Left renal cortex interstitium (tissue), 4 donors: ENCODE data around the gene ATAD5. TPM values are rescaled to one million over a fixed set of nuclear protein-coding genes. Genes with fewer than 3 reads are reported as not detected.
"Not testable (repeated sequence)": the region's sequence is repeated elsewhere in the genome, so short reads cannot be mapped to it uniquely, and the experiment has no call there.

Experiments used
- DNase-seq, 4 donors: peaks; one replicate each; pipeline ENCODE4 v3.0.0-alpha.2; 2013; ENCODE audit warnings: low read depth in 4 of 4, low spot score in 2 of 4, missing footprints in 1 of 4
- polyA plus RNA-seq, 4 donors: library from polyadenylated mRNA; unstranded; fragments of 120-200 nt; gene quantifications; one replicate each; pipeline ENCODE4 v1.2.1, GENCODE V29; 2013; ENCODE audit not compliant: insufficient read length in 4 of 4

ATAD5 gene
- 10 to 100 TPM in 1 of 4 donors, 1 to 10 TPM in 3; 5.4 to 10.1 (median 7.3) TPM for polyA plus RNA-seq

GRCh38 chr17:30831663-30832437 is at the start of gene ATAD5:
ATAD5 (plus strand) TSS chr17:30831966; CDS start chr17:30832348, 382 bp downstream.
- DNase-seq: peak; percentile 67 to 90 (median 78)

- no peak for DNase-seq
Measured at GRCh38 chr17:30782206-30782605, 49.6 kb upstream of the ATAD5 start.

GRCh38 chr17:30788918-30789317 is 42.8 kb upstream of the ATAD5 start:
- no peak for DNase-seq

GRCh38 chr17:30790279-30790678 is 41.5 kb upstream of the ATAD5 start:
- no peak for DNase-seq

- no peak for DNase-seq
Measured at GRCh38 chr17:30793282-30793977, 38.3 kb upstream of the ATAD5 start.

- no peak for DNase-seq
Measured at GRCh38 chr17:30794372-30794771, 37.4 kb upstream of the ATAD5 start.

GRCh38 chr17:30796016-30796415 is 35.8 kb upstream of the ATAD5 start:
- no peak for DNase-seq

GRCh38 chr17:30801671-30802070 is 30.1 kb upstream of the ATAD5 start:
- no peak for DNase-seq

GRCh38 chr17:30805944-30806456 is 25.8 kb upstream of the ATAD5 start:
- DNase-seq: no peak

- no peak for DNase-seq
Measured at GRCh38 chr17:30807896-30808295, 23.9 kb upstream of the ATAD5 start.

- no peak for DNase-seq
Measured at GRCh38 chr17:30808785-30809286, 22.9 kb upstream of the ATAD5 start.

- no peak for DNase-seq
Measured at GRCh38 chr17:30809867-30810266, 21.9 kb upstream of the ATAD5 start.

- DNase-seq: no peak
Measured at GRCh38 chr17:30812218-30813177, 19.3 kb upstream of the ATAD5 start.

GRCh38 chr17:30814236-30814635 is 17.5 kb upstream of the ATAD5 start:
- not testable (repeated sequence) for DNase-seq

- DNase-seq: not testable (repeated sequence)
Measured at GRCh38 chr17:30814860-30815259, 16.9 kb upstream of the ATAD5 start.

GRCh38 chr17:30816165-30816564 is 15.6 kb upstream of the ATAD5 start:
- no peak for DNase-seq

- DNase-seq: no peak
Measured at GRCh38 chr17:30819971-30820705, 11.6 kb upstream of the ATAD5 start.

GRCh38 chr17:30821871-30822723 is 9.7 kb upstream of the ATAD5 start:
- no peak for DNase-seq

- DNase-seq: not testable (repeated sequence)
Measured at GRCh38 chr17:30822919-30823318, 8.8 kb upstream of the ATAD5 start.
